Suppressor macrophage treated with lipopolysaccharide for 4 hours (primary cell): Measurements from ENCODE around the gene TSPAN9.
"Not testable (repeated sequence)": the region's sequence is repeated elsewhere in the genome, so short reads cannot be mapped to it uniquely, and the experiment has no call there.

Experiments
- DNase-seq: peaks from one replicate; pipeline ENCODE4 v3.0.0-alpha.2; 2020

Gene TSPAN9

GRCh38 chr12:3045494-3045893 lies 31.7 kb upstream of the TSPAN9 start:
- DNase-seq = no peak

GRCh38 chr12:3045989-3046388 lies 31.2 kb upstream of the TSPAN9 start:
- no peak for DNase-seq

GRCh38 chr12:3046441-3047200 lies 30.6 kb upstream of the TSPAN9 start:
- no peak for DNase-seq

GRCh38 chr12:3047961-3048360 lies 29.2 kb upstream of the TSPAN9 start:
- no peak for DNase-seq

GRCh38 chr12:3048540-3048939 lies 28.6 kb upstream of the TSPAN9 start:
- DNase-seq = no peak

GRCh38 chr12:3049176-3049575 lies 28.0 kb upstream of the TSPAN9 start:
- no peak for DNase-seq

GRCh38 chr12:3049611-3050249 lies 27.4 kb upstream of the TSPAN9 start:
- DNase-seq = no peak

- no peak for DNase-seq
Measured at GRCh38 chr12:3054374-3054773, 22.8 kb upstream of the TSPAN9 start.

- DNase-seq = no peak
Measured at GRCh38 chr12:3055026-3055703, 22.0 kb upstream of the TSPAN9 start.

- DNase-seq = no peak
Measured at GRCh38 chr12:3055704-3056467, 21.3 kb upstream of the TSPAN9 start.

- DNase-seq = no peak
Measured at GRCh38 chr12:3061059-3061458, 16.1 kb upstream of the TSPAN9 start.

GRCh38 chr12:3061501-3062215 lies 15.5 kb upstream of the TSPAN9 start:
- no peak for DNase-seq

GRCh38 chr12:3065300-3065699 lies 11.9 kb upstream of the TSPAN9 start:
- no peak for DNase-seq

- DNase-seq = not testable (repeated sequence)
Measured at GRCh38 chr12:3065846-3066245, 11.3 kb upstream of the TSPAN9 start.

- no peak for DNase-seq
Measured at GRCh38 chr12:3069714-3070113, 7.5 kb upstream of the TSPAN9 start.

GRCh38 chr12:3071107-3071506 lies 6.1 kb upstream of the TSPAN9 start:
- DNase-seq = no peak

GRCh38 chr12:3071710-3072109 lies 5.5 kb upstream of the TSPAN9 start:
- no peak for DNase-seq

- peak; percentile 87 for DNase-seq
Measured at GRCh38 chr12:3073438-3074250, 3.5 kb upstream of the TSPAN9 start.

- no peak for DNase-seq
Measured at GRCh38 chr12:3075315-3075714, 1.9 kb upstream of the TSPAN9 start.

GRCh38 chr12:3077572-3078081 lies 448 bp downstream of the TSPAN9 start:
- DNase-seq = no peak

- no peak for DNase-seq
Measured at GRCh38 chr12:3078086-3078820, 1.1 kb downstream of the TSPAN9 start.
